Neural progenitor cell (in vitro differentiated cells): ENCODE results near the gene PAPPA2. TPM values are rescaled to one million over a fixed set of nuclear protein-coding genes. Genes with fewer than 3 reads are reported as not detected.

Experiments used
- DNase-seq: peaks from one replicate; pipeline ENCODE4 v3.0.0-alpha.2; 2016; ENCODE audit warnings: low spot score
- H2AFZ ChIP-seq: fragments of 200-600 bp; sonication (generic); replicated peaks from 2 replicates; pipeline ENCODE4 v1.6.1; 2016; ENCODE audit warnings: antibody characterized with exemption
- H3F3A ChIP-seq: fragments of 200-600 bp; sonication (generic); 2 replicates; pipeline ENCODE4 v1.6.1; 2016; ENCODE audit warnings: antibody characterized with exemption, low read depth
- H3K27ac ChIP-seq: fragments of 200-600 bp; sonication (generic); 2 replicates; pipeline ENCODE4 v1.5.1; 2016; ENCODE audit warnings: mild to moderate bottlenecking
- H3K27me3 ChIP-seq: fragments of 200-600 bp; sonication (generic); 2 replicates; pipeline ENCODE4 v1.6.1; 2016; ENCODE audit warnings: mild to moderate bottlenecking, moderate library complexity
- H3K36me3 ChIP-seq: fragments of 200-600 bp; sonication (generic); 2 replicates; pipeline ENCODE4 v1.5.1; 2016
- H3K4me1 ChIP-seq: fragments of 200-600 bp; sonication (generic); 2 replicates; pipeline ENCODE4 v1.6.1; 2016; ENCODE audit warnings: mixed run types
- H3K4me2 ChIP-seq: fragments of 200-600 bp; sonication (generic); 2 replicates; pipeline ENCODE4 v1.6.1; 2016
- H3K4me3 ChIP-seq: fragments of 200-600 bp; sonication (generic); 2 replicates; pipeline ENCODE4 v1.5.1; 2016
- H3K79me2 ChIP-seq: fragments of 200-600 bp; sonication (generic); 2 replicates; pipeline ENCODE4 v1.6.1; 2016; ENCODE audit warnings: low read depth
- H3K9ac ChIP-seq: fragments of 200-600 bp; sonication (generic); 2 replicates; pipeline ENCODE4 v1.6.1; 2016
- H3K9me3 ChIP-seq: fragments of 200-600 bp; sonication (generic); 2 replicates; pipeline ENCODE4 v1.5.1; 2016; ENCODE audit warnings: low read depth
- H4K20me1 ChIP-seq: fragments of 200-600 bp; sonication (generic); 2 replicates; pipeline ENCODE4 v1.6.1; 2016; ENCODE audit warnings: low read depth
- H3K27ac Mint-ChIP-seq: 3 replicates; pipeline ENCODE4 v1.8.0; 2021; ENCODE audit warnings: mixed read lengths
- H3K27me3 Mint-ChIP-seq: 2 replicates; pipeline ENCODE4 v1.8.0; 2022; ENCODE audit warnings: low read depth, mild to moderate bottlenecking, inconsistent platforms, moderate library complexity, mixed read lengths; ENCODE audit not compliant: insufficient read depth
- H3K36me3 Mint-ChIP-seq: 3 replicates; pipeline ENCODE4 v1.8.0; 2021; ENCODE audit warnings: mixed read lengths
- H3K4me1 Mint-ChIP-seq: 3 replicates; pipeline ENCODE4 v1.8.0; 2021; ENCODE audit warnings: mixed read lengths
- H3K4me3 Mint-ChIP-seq: 3 replicates; pipeline ENCODE4 v1.8.0; 2021; ENCODE audit warnings: mild to moderate bottlenecking, moderate library complexity, mixed read lengths
- H3K9me3 Mint-ChIP-seq: 3 replicates; pipeline ENCODE4 v1.8.0; 2020; ENCODE audit warnings: mixed read lengths
- CTCF ChIP-seq: fragments of 200-600 bp; sonication (generic); IDR thresholded peaks from 2 replicates; pipeline ENCODE4 v1.5.1; 2017; ENCODE audit warnings: antibody characterized with exemption, mild to moderate bottlenecking
- EZH2 ChIP-seq: fragments of 200-600 bp; sonication (generic); IDR thresholded peaks from 2 replicates; pipeline ENCODE4 v1.6.1; 2017; ENCODE audit warnings: antibody characterized with exemption, mild to moderate bottlenecking, moderate library complexity
- EZH2phosphoT487 ChIP-seq: fragments of 200-600 bp; sonication (generic); IDR thresholded peaks from 2 replicates; pipeline ENCODE4 v1.6.1; 2017; ENCODE audit warnings: antibody characterized with exemption
- total RNA-seq: library from RNA; depleted of rRNA; stranded (reverse); fragments of >200 nt; gene quantifications from 2 replicates; pipeline ENCODE4 v1.2.3, GENCODE V29; 2015; ENCODE audit warnings: low replicate concordance

Gene PAPPA2
- total RNA-seq, 1 donor from 2014 or later: 0.17 TPM

- H3K36me3 ChIP-seq: no peaks in the 10 kb centered on the region
- Mint-ChIP-seq H3K4me1 (peaks cover 30% of the 10 kb centered on the region), H3K4me3 (peak overlapping the region; percentile 71), H3K9me3 (no peaks in the 10 kb centered on the region), H3K36me3 (no peaks in the 10 kb centered on the region), H3K27ac (peak overlapping the region; percentile 0), H3K27me3 (peaks cover 4% of the 10 kb centered on the region)
- peak overlapping the region; percentile 98 for H2AFZ ChIP-seq
- H3K79me2 ChIP-seq: no peaks in the 10 kb centered on the region
- H3F3A ChIP-seq: peaks cover 16% of the 10 kb centered on the region
- no peaks in the 10 kb centered on the region for H3K27me3 ChIP-seq
- DNase-seq: peak; percentile 47
- TF ChIP-seq CTCF (no peak), EZH2phosphoT487 (no peak), EZH2 (no peak)
- H3K9ac ChIP-seq: no peak overlapping the region
- peaks cover 39% of the 10 kb centered on the region for H3K4me1 ChIP-seq
- no peaks in the 10 kb centered on the region for H4K20me1 ChIP-seq
- H3K4me3 ChIP-seq: peak overlapping the region; percentile 29
- H3K4me2 ChIP-seq: peak overlapping the region; percentile 75
- no peak overlapping the region for H3K27ac ChIP-seq
- H3K9me3 ChIP-seq: no peaks in the 10 kb centered on the region
These were observed 89.4 kb downstream of the PAPPA2 start for GRCh38 chr1:176552217-176552991.

DNA sequence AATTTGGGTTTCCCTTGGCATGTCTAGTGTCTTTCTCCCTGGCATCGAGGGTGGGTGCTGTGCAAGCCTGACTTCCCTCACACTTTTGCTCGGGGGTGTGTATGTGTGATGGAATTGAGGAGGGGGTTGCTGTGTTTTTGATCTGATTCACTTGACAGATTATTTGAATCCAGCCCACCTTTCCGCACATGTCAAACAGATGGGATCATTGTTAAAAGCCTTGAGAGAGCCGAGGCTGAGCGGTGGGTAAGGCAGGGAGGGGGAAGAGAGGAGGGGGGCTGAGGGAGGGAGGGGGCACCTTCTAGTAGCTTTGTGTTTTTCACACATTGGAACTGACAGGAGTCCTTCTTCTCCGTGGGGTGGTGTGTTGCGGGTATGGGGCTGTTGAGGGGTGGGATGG is 90.0 kb downstream of the PAPPA2 start:
- peaks cover 30% of the 10 kb centered on the region for H3K4me1 Mint-ChIP-seq
- no peaks in the 10 kb centered on the region for H4K20me1 ChIP-seq
- peak overlapping the region; percentile 75 for H3K4me2 ChIP-seq
- peaks cover 16% of the 10 kb centered on the region for H3F3A ChIP-seq
- no peak overlapping the region for H3K9ac ChIP-seq
- H3K9me3 ChIP-seq: no peaks in the 10 kb centered on the region
- H3K4me1 ChIP-seq: peaks cover 39% of the 10 kb centered on the region
- H3K4me3 ChIP-seq: peak overlapping the region; percentile 29
- no peaks in the 10 kb centered on the region for H3K36me3 Mint-ChIP-seq
- H3K27ac ChIP-seq: no peak overlapping the region
- no peaks in the 10 kb centered on the region for H3K27me3 ChIP-seq
- H3K4me3 Mint-ChIP-seq: peak overlapping the region; percentile 71
- H3K36me3 ChIP-seq: no peaks in the 10 kb centered on the region
- no peaks in the 10 kb centered on the region for H3K9me3 Mint-ChIP-seq
- peaks cover 4% of the 10 kb centered on the region for H3K27me3 Mint-ChIP-seq
- no peak for TF ChIP-seq CTCF
- H3K79me2 ChIP-seq: no peaks in the 10 kb centered on the region
- H2AFZ ChIP-seq: peak overlapping the region; percentile 98
- DNase-seq: peak; percentile 36
- H3K27ac Mint-ChIP-seq: no peak overlapping the region

DNA sequence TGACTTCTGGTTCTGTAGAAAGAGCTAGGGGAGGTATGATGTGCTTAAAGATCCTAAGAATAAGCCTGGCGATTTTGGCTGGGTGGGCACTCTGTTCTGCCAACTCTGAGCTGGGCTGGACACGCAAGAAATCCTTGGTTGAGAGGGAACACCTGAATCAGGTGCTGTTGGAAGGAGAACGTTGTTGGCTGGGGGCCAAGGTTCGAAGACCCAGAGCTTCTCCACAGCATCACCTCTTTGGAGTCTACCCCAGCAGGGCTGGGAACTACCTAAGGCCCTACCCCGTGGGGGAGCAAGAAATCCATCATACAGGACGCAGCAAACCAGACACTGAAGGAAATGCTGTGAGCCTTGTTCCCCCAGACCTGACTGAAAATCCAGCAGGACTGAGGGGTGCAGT is 93.3 kb downstream of the PAPPA2 start:
- no peaks in the 10 kb centered on the region for H3K27me3 ChIP-seq
- peaks cover 8% of the 10 kb centered on the region for H3F3A ChIP-seq
- H3K27ac ChIP-seq: no peak overlapping the region
- no peak for DNase-seq
- TF ChIP-seq EZH2: no peak
- TF ChIP-seq EZH2phosphoT487: no peak
- no peaks in the 10 kb centered on the region for H3K9me3 ChIP-seq
- H3K36me3 Mint-ChIP-seq: no peaks in the 10 kb centered on the region
- no peaks in the 10 kb centered on the region for H3K79me2 ChIP-seq
- H3K4me3 Mint-ChIP-seq: no peak overlapping the region
- H3K27me3 Mint-ChIP-seq: peaks cover 6% of the 10 kb centered on the region
- H3K36me3 ChIP-seq: no peaks in the 10 kb centered on the region
- no peak overlapping the region for H3K4me2 ChIP-seq
- H4K20me1 ChIP-seq: no peaks in the 10 kb centered on the region
- no peak overlapping the region for H2AFZ ChIP-seq
- no peaks in the 10 kb centered on the region for H3K9me3 Mint-ChIP-seq
- H3K4me1 ChIP-seq: peaks cover 29% of the 10 kb centered on the region
- H3K27ac Mint-ChIP-seq: no peak overlapping the region
- H3K4me1 Mint-ChIP-seq: peaks cover 29% of the 10 kb centered on the region
- no peak overlapping the region for H3K4me3 ChIP-seq
- no peak overlapping the region for H3K9ac ChIP-seq

- Mint-ChIP-seq H3K27ac (no peak overlapping the region), H3K36me3 (no peaks in the 10 kb centered on the region), H3K27me3 (peaks cover 4% of the 10 kb centered on the region), H3K9me3 (no peaks in the 10 kb centered on the region), H3K4me1 (peaks cover 16% of the 10 kb centered on the region), H3K4me3 (no peak overlapping the region)
- Histone ChIP-seq H3K4me3 (no peak overlapping the region), H3K27ac (no peak overlapping the region), H3K9ac (no peak overlapping the region), H3K36me3 (no peaks in the 10 kb centered on the region), H3K4me1 (peaks cover 15% of the 10 kb centered on the region), H3K79me2 (no peaks in the 10 kb centered on the region), H2AFZ (no peak overlapping the region), H3F3A (peaks cover 2% of the 10 kb centered on the region), H3K4me2 (no peak overlapping the region), H4K20me1 (no peaks in the 10 kb centered on the region), H3K27me3 (no peaks in the 10 kb centered on the region), H3K9me3 (no peaks in the 10 kb centered on the region)
- no peak for DNase-seq
- TF ChIP-seq CTCF (no peak), EZH2phosphoT487 (no peak), EZH2 (no peak)
These were observed 94.7 kb downstream of the PAPPA2 start for GRCh38 chr1:176557543-176558258.
